Keratinocyte (primary cell): ENCODE data around the gene BRD1. TPM values are rescaled to one million over a fixed set of nuclear protein-coding genes. Genes with fewer than 3 reads are reported as not detected.

Experiments used
- DNase-seq: peaks from one replicate; pipeline ENCODE4 v3.0.0-alpha.2; 2011; ENCODE audit warnings: low read depth, missing footprints, low spot score
- FAIRE-seq: peaks from 2 replicates; lab custom pipeline; 2011; peaks lifted over from hg19 to GRCh38; lab: Jason Lieb, UNC
- H2AFZ ChIP-seq: 2 replicates; pipeline ENCODE4 v1.6.0; 2012; ENCODE audit warnings: low read length, control low read depth, inconsistent platforms; ENCODE audit not compliant: control insufficient read depth
- H3K27ac ChIP-seq: 2 replicates; pipeline ENCODE4 v1.5.1; 2011; ENCODE audit warnings: low read length; ENCODE audit not compliant: control insufficient read depth, insufficient read depth
- H3K27me3 ChIP-seq: 3 replicates; pipeline ENCODE4 v1.6.0; 2011; ENCODE audit warnings: low read length; ENCODE audit not compliant: control insufficient read depth, insufficient read depth; ENCODE audit errors: extremely low read depth
- H3K36me3 ChIP-seq, 2 experiments: 2 replicates in 1 of 2; 3 replicates in 1 of 2; pipeline ENCODE4 v1.5.1; 2011; ENCODE audit warnings: low read length in 2 of 2, mild to moderate bottlenecking in 1 of 2; ENCODE audit not compliant: control insufficient read depth in 2 of 2, insufficient read depth in 2 of 2; ENCODE audit errors: extremely low read depth in 1 of 2
- H3K4me1 ChIP-seq: 3 replicates; pipeline ENCODE4 v1.5.1; 2011; ENCODE audit warnings: low read length; ENCODE audit not compliant: control insufficient read depth, insufficient read depth; ENCODE audit errors: extremely low read depth
- H3K4me2 ChIP-seq: 3 replicates; pipeline ENCODE4 v1.6.0; 2011; ENCODE audit warnings: low read depth, low read length; ENCODE audit not compliant: control insufficient read depth, insufficient read depth; ENCODE audit errors: extremely low read depth
- H3K4me3 ChIP-seq, 3 experiments: fragments of 200-600 bp in 1 of 3; sonication (generic) in 1 of 3; 2 replicates in 2 of 3; 3 replicates in 1 of 3; pipeline ENCODE4 v1.5.1; 2011 to 2016; ENCODE audit warnings: low read length in 3 of 3, mild to moderate bottlenecking in 3 of 3, control low read depth in 2 of 3, inconsistent platforms in 1 of 3, low read depth in 1 of 3, mixed read lengths in 1 of 3, mixed run types in 1 of 3, moderate library complexity in 1 of 3; ENCODE audit not compliant: control insufficient read depth in 2 of 3, insufficient read depth in 2 of 3; ENCODE audit errors: extremely low read depth in 1 of 3
- H3K79me2 ChIP-seq: 2 replicates; pipeline ENCODE4 v1.6.0; 2012; ENCODE audit warnings: low read length; ENCODE audit not compliant: control insufficient read depth, insufficient read depth
- H3K9ac ChIP-seq: 3 replicates; pipeline ENCODE4 v1.6.0; 2011; ENCODE audit warnings: low read length; ENCODE audit not compliant: control insufficient read depth, insufficient read depth; ENCODE audit errors: extremely low read depth
- H3K9me1 ChIP-seq: 3 replicates; pipeline ENCODE4 v1.6.0; 2011; ENCODE audit warnings: low read length; ENCODE audit not compliant: control insufficient read depth, insufficient read depth; ENCODE audit errors: extremely low read depth
- H3K9me3 ChIP-seq: 2 replicates; pipeline ENCODE4 v1.5.1; 2012; ENCODE audit warnings: low read depth, low read length; ENCODE audit not compliant: control insufficient read depth
- H4K20me1 ChIP-seq: 3 replicates; pipeline ENCODE4 v1.6.0; 2011; ENCODE audit warnings: low read length; ENCODE audit not compliant: control insufficient read depth, insufficient read depth; ENCODE audit errors: extremely low read depth
- EZH2 ChIP-seq: IDR thresholded peaks from one replicate; pipeline ENCODE4 v1.6.1; 2012; ENCODE audit warnings: inconsistent platforms, mild to moderate bottlenecking, low read length, moderate library complexity
- dilution Hi-C: fragments of 300-500 bp; cut with MboI; formaldehyde crosslinking; loops from one replicate; pipeline ENCODE4 v1.7.0; 2020; ENCODE audit warnings: low sequenced_read_pairs; ENCODE audit not compliant: extremely low pct_ligation_motif_present
- polyA plus RNA-seq, 5 experiments: library from polyadenylated mRNA; depleted of rRNA in 3 of 5; stranded (reverse) in 3 of 5; stranded (forward) in 1 of 5; unstranded in 1 of 5; fragments of >200 nt; gene quantifications; 1 replicate in 1 of 5; 2 replicates in 3 of 5; 3 replicates in 1 of 5; pipeline versions ENCODE4 v1.2.1 to v1.2.3, GENCODE V29; 2011 to 2012; ENCODE audit warnings: missing spikeins in 2 of 5, low read depth in 1 of 5, low replicate concordance in 1 of 5
- TF ChIP-seq, protein P1 (sequence below), 3 experiments: IDR thresholded peaks in 1 of 3; conservative IDR thresholded peaks in 1 of 3; optimal IDR thresholded peaks in 1 of 3; 2 replicates in 2 of 3; 3 replicates in 1 of 3; pipeline versions ENCODE3 to v1.5.1; 2011; ENCODE audit warnings: low read length in 3 of 3, mild to moderate bottlenecking in 3 of 3, moderate library complexity in 2 of 3, control low read depth in 1 of 3, inconsistent platforms in 1 of 3; ENCODE audit not compliant: insufficient read depth in 2 of 3; ENCODE audit errors: extremely low read depth in 1 of 3

Gene BRD1
- polyA plus RNA-seq, 1 donor (not counting 4 experiments of a cell fraction or from before 2014, with no cell fraction given): 4.3 TPM

DNA sequence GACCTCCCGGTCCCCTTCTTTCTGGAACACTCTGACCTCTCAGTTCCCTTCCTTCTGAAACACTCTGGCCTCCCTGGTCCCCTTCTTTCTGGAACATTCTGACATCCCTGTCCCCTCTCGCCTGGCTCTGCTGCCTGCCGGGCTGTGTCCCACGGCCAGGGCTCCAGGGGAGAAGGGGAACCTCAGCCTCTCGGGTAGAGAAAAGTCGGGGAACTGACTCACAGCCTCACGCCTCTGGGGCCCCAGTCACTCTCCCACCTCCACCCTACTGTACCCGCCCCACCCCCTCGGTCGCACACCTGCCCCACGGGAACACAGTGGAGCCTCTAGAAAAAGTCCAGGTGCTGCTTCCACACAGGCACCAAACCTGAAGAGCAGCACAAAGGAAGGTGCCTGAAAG, 93.3 kb downstream of the BRD1 start:
- H3K79me2 ChIP-seq: no peaks in the 10 kb centered on the region
- dilution Hi-C loops: no loop called here
- no peaks in the 10 kb centered on the region for H3K36me3 ChIP-seq
- no peak overlapping the region for H3K27ac ChIP-seq
- H3K27me3 ChIP-seq: no peaks in the 10 kb centered on the region
- TF ChIP-seq EZH2: no peak
- TF ChIP-seq, protein P1, sequence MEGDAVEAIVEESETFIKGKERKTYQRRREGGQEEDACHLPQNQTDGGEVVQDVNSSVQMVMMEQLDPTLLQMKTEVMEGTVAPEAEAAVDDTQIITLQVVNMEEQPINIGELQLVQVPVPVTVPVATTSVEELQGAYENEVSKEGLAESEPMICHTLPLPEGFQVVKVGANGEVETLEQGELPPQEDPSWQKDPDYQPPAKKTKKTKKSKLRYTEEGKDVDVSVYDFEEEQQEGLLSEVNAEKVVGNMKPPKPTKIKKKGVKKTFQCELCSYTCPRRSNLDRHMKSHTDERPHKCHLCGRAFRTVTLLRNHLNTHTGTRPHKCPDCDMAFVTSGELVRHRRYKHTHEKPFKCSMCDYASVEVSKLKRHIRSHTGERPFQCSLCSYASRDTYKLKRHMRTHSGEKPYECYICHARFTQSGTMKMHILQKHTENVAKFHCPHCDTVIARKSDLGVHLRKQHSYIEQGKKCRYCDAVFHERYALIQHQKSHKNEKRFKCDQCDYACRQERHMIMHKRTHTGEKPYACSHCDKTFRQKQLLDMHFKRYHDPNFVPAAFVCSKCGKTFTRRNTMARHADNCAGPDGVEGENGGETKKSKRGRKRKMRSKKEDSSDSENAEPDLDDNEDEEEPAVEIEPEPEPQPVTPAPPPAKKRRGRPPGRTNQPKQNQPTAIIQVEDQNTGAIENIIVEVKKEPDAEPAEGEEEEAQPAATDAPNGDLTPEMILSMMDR (optimal IDR thresholded peaks at IDR 0.05 in 1 of 3, IDR thresholded peaks at IDR 0.05 in 1 of 3, conservative IDR thresholded peaks at IDR 0.05 in 1 of 3; ENCODE audit: extremely low read depth in 1 of 3, insufficient read depth in 2 of 3, low read length in 3 of 3): no peak
- H3K9me3 ChIP-seq: no peaks in the 10 kb centered on the region
- no peak overlapping the region for H3K9ac ChIP-seq
- FAIRE-seq: no peak
- no peaks in the 10 kb centered on the region for H4K20me1 ChIP-seq
- no peak for DNase-seq
- no peaks in the 10 kb centered on the region for H3K9me1 ChIP-seq
- H3K4me2 ChIP-seq: no peak overlapping the region
- no peak overlapping the region for H3K4me3 ChIP-seq
- H3K4me1 ChIP-seq: no peaks in the 10 kb centered on the region
- no peak overlapping the region for H2AFZ ChIP-seq

DNA sequence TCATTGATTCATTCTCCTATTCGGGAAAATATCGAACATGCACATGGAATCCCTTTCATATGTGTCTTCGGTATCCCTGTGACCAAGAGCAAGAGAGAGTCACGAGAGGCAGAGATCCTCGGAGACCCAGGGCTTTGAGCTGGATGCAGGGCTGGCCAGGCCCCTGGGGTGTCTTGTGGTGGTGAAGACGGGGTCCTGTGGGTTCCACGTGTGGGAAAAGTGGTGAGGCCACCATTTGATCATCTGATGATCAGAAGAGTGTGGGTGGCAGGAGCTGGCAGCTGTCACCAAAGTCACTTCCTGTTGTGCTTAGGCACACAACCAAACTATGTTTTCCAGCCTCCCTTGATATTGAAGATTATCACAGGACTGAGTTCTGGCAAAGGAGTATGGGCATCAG, 94.0 kb downstream of the BRD1 start:
- no peak for FAIRE-seq
- dilution Hi-C loops: no loop called here
- H3K4me2 ChIP-seq: no peak overlapping the region

More for the DNA sequence above, 94.0 kb downstream of the BRD1 start:
- Histone ChIP-seq H3K36me3 (no peaks in the 10 kb centered on the region), H3K9ac (no peak overlapping the region), H3K9me3 (no peaks in the 10 kb centered on the region), H2AFZ (no peak overlapping the region), H3K4me1 (no peaks in the 10 kb centered on the region), H3K4me3 (no peak overlapping the region), H4K20me1 (no peaks in the 10 kb centered on the region), H3K79me2 (no peaks in the 10 kb centered on the region), H3K27ac (no peak overlapping the region), H3K9me1 (no peaks in the 10 kb centered on the region), H3K27me3 (no peaks in the 10 kb centered on the region)
- no peak for DNase-seq
- TF ChIP-seq EZH2: no peak
- TF ChIP-seq, protein P1 (optimal IDR thresholded peaks at IDR 0.05 in 1 of 3, IDR thresholded peaks at IDR 0.05 in 1 of 3, conservative IDR thresholded peaks at IDR 0.05 in 1 of 3; ENCODE audit: extremely low read depth in 1 of 3, insufficient read depth in 2 of 3, low read length in 3 of 3): no peak
